ENCODE results near the gene CACNB3.
"Not testable (repeated sequence)": the region's sequence is repeated elsewhere in the genome, so short reads cannot be mapped to it uniquely, and the experiment has no call there.

The CACNB3 gene

GRCh38 chr12:48854932-48855331, 36.6 kb downstream of the CACNB3 start:
- DNase-seq (ENCODE audit: low spot score) = not testable (repeated sequence)

GRCh38 chr12:48856379-48856778, 38.1 kb downstream of the CACNB3 start:
- no peak for DNase-seq (ENCODE audit: low spot score)

GRCh38 chr12:48857278-48857994, 39.1 kb downstream of the CACNB3 start:
- DNase-seq (ENCODE audit: low spot score) = no peak

- DNase-seq (ENCODE audit: low spot score) = no peak
Measured at GRCh38 chr12:48858043-48858442, 39.7 kb downstream of the CACNB3 start.

GRCh38 chr12:48859607-48860006, 41.3 kb downstream of the CACNB3 start:
- DNase-seq (ENCODE audit: low spot score) = no peak

GRCh38 chr12:48860236-48860635, 41.9 kb downstream of the CACNB3 start:
- not testable (repeated sequence) for DNase-seq (ENCODE audit: low spot score)

- DNase-seq (ENCODE audit: low spot score) = no peak
Measured at GRCh38 chr12:48861111-48861510, 42.8 kb downstream of the CACNB3 start.

- no peak for DNase-seq (ENCODE audit: low spot score)
Measured at GRCh38 chr12:48862760-48863159, 44.5 kb downstream of the CACNB3 start.

GRCh38 chr12:48863291-48863690, 45.0 kb downstream of the CACNB3 start:
- no peak for DNase-seq (ENCODE audit: low spot score)

- peak; percentile 98 for DNase-seq (ENCODE audit: low spot score)
Measured at GRCh38 chr12:48865281-48866051, 47.2 kb downstream of the CACNB3 start, which contains the start of gene RND1. TSS of gene RND1 (minus strand) at chr12:48865870. CDS start at chr12:48865767, 103 bp downstream.

GRCh38 chr12:48866052-48866711, 47.9 kb downstream of the CACNB3 start:
- no peak for DNase-seq (ENCODE audit: low spot score)

- DNase-seq (ENCODE audit: low spot score) = no peak
Measured at GRCh38 chr12:48868451-48868850, 50.2 kb downstream of the CACNB3 start.

- no peak for DNase-seq (ENCODE audit: low spot score)
Measured at GRCh38 chr12:48869191-48869590, 50.9 kb downstream of the CACNB3 start.

GRCh38 chr12:48873096-48873495, 54.8 kb downstream of the CACNB3 start:
- no peak for DNase-seq (ENCODE audit: low spot score)

GRCh38 chr12:48873534-48873933, 55.2 kb downstream of the CACNB3 start:
- DNase-seq (ENCODE audit: low spot score) = not testable (repeated sequence)

GRCh38 chr12:48875944-48876515, 57.7 kb downstream of the CACNB3 start:
- DNase-seq (ENCODE audit: low spot score) = no peak

Measured in LoVo (cell line).